ENCODE data around the gene SGPP2.

The SGPP2 gene

GRCh38 chr2:222479859-222480258 is 55.5 kb downstream of the SGPP2 start:
- DNase-seq, result no peak

DNA sequence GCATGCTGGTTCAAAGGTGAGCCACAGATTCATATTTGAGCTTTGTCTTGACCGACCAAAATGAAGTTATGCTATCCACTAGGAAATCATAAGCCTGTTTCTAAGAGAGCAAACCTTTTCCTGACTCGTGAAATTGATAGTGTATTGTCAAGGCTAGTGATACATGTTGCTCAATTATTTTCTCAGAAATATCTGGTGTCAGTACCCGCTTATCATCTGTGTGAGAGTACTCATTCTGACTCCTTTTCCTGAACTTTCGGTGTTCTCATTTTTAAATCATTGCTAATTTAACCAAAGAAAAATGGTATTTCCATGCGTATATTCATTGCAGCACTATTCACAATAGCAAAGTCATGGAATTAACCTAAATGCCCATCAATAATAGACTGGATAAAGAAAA is 56.2 kb downstream of the SGPP2 start:
- no peak for DNase-seq

GRCh38 chr2:222481941-222482340 is 57.6 kb downstream of the SGPP2 start:
- DNase-seq, result no peak

- no peak for DNase-seq
Measured at GRCh38 chr2:222483513-222484039, 59.2 kb downstream of the SGPP2 start.

GRCh38 chr2:222485367-222486211 is 61.2 kb downstream of the SGPP2 start:
- DNase-seq, result no peak

GRCh38 chr2:222490131-222490530 is 65.8 kb downstream of the SGPP2 start:
- no peak for DNase-seq

GRCh38 chr2:222492683-222493082 is 68.3 kb downstream of the SGPP2 start:
- DNase-seq, result no peak

DNA sequence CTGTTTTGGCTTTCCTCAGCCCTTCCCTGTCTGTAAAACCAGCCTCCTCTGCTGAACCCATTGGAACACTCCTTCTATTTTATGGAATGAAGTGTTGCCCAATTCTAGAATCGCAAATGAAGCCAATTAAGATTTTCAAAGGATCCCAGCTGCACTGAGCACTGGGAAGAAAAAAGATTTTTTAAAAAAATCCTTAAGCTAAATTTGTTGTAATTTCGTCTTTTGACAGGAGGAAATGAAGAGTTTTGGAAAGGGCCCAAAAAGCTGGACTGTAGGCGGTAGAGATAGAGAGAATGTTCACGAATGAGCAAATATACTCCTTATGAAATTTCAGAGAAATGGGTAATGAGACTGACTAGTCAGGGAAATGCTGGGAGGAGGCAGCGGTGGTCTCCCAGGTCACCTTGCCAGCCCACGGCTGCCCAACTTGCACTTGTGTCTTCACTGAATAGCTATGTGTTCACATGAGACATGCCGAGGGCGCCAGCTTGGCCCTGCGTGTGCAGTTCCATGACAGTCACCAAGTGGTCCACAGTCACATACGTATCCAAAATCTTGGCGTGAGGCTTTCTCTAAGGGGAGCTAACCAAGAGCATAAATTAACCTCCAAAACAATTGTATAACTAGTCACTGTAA is 69.9 kb downstream of the SGPP2 start:
- DNase-seq, result no peak

GRCh38 chr2:222495388-222495787 is 71.0 kb downstream of the SGPP2 start:
- no peak for DNase-seq

DNA sequence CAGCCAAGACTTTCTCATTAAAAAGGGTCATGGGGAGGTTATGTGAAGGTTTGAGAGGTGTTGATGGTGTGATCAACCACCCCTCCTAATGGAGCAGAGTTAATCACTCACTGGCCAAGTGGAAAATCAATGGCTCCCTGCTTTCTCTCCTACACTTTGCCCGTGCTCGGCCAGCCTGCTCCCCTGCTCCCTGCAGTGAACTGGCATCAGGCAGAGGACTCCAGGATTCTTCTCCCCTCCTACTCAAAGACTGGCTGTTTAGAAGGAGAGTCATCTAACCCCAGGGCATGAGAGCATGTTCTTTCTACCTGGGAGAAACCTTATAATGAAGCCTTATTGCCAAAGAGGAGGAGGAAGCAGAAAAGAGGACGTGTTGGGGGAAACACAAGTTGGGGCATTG is 74.9 kb downstream of the SGPP2 start:
- no peak for DNase-seq

GRCh38 chr2:222504191-222504590 is 79.8 kb downstream of the SGPP2 start:
- no peak for DNase-seq

GRCh38 chr2:222504719-222505118 is 80.4 kb downstream of the SGPP2 start:
- DNase-seq, result no peak

DNA sequence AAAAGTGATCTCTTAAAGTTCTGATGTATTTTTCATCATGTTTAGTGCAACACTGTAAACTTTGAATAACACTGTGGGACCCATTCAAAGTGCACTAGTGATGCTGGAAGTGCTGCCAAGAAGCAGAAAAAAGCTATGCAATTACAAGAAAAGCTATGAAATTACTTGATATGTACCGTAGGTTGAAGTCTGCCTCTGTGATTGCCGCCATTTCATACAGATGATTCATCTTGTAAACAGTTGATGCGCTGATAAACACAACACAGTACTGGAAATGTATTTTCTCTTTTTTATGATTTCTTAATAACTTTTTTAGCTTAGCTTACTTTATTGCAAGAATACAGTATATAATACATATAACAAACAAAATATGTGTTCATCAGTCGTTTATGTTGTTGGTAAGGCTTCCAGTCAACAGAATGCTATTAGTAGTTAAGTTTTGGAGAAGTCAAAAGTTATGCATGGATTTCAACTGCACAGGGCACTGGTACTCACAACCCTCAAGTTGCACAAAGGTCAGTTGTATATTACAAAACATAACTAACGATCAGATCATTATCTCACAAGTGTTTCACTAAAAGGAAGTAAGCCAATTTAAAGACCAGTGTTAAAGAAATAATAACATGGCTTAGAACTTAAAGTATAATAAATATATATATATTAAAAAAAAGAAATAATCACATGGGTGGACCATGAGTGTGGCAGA is 82.0 kb downstream of the SGPP2 start:
- DNase-seq, result no peak

- no peak for DNase-seq
Measured at GRCh38 chr2:222514901-222515300, 90.6 kb downstream of the SGPP2 start.

GRCh38 chr2:222518570-222519381 is 94.4 kb downstream of the SGPP2 start:
- DNase-seq, result no peak

DNA sequence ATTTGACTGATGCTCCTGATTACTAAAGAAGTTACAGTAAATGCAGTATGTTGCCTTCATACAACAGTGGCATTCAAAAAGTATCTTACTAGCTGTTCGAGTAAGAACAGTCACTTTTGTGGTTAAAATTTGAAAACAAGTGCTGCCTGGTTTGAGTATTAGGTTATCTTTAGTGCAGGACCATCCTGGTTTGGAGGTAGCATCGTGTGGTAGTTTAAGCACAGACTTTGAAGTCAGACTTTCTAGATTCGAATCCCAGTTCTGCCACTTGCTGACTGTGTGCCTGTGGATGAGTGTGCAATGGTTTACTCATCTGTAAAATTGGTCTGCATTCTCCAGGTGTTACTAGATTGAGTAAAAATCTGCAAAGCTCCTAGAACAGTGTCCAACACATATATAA is 96.8 kb downstream of the SGPP2 start:
- DNase-seq, result no peak

DNA sequence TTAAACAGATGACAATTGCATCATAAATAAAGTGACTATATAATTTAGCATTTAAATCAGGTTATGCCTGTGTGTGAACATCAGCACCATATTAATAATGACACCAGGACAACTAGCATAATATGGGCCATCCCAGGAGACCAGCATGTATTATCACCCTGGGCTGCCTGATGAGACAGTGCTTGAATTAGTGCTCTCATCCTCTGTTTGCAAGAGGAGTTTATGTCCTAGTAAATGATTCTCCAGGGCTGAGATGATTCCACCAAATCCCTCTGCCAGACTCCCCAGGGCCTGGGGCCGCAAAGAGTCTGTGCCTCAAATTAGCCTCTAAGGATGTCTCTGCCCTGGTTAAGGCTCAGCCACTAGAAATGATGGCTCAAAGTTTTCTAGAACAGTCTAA is 97.7 kb downstream of the SGPP2 start:
- no peak for DNase-seq

DNA sequence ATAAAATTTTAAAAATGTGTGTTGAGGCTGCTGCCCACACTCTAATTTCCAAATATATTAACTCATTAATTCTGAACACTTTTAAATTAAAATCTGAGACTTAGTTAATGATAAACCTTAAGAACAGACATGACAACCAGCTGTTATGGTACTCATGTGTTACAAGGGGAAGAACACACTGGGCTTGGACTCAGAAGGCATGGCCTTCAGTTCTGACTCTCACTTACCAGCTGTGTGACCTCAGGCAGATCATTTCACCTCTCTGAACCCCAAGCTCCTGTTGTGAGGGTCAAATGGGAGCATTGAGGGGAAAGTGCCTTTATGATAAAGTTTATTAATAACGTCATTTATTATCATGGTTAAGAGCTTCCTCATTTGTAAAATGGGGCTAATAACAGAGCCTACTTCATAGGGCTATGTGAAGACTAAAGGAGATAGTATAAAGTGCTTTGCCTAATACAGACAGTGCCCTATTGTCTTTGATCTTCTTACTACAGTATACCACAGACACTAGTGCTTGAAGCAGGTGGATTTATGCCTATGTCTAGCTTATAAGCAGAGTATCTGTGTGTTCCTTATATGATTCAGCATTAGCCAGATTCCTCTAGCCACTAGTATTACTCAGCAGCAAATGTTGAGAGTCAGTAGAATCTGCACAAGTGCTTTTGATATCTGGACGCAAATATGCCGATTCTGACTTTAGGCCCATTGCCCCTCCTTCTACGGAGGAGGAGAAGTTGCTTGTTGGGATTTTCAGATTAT is 99.6 kb downstream of the SGPP2 start:
- DNase-seq, result no peak

GRCh38 chr2:222525811-222526210 is 101.5 kb downstream of the SGPP2 start:
- no peak for DNase-seq

GRCh38 chr2:222526480-222527277 is 102.3 kb downstream of the SGPP2 start:
- DNase-seq, result no peak

- no peak for DNase-seq
Measured at GRCh38 chr2:222532315-222532714, 108.0 kb downstream of the SGPP2 start.

Data from activated T-cell treated with anti-CD3 and anti-CD28 coated beads, Interleukin-2, amount 50 U/mL, for 48 hours (primary cell).